ENCODE measurements around the gene PTPRK. TPM values are rescaled to one million over a fixed set of nuclear protein-coding genes. Genes with fewer than 3 reads are reported as not detected.

The PTPRK gene
- total RNA-seq, 4 donors from 2014 or later = 20.0 to 64.2 (median 36.6) TPM

DNA sequence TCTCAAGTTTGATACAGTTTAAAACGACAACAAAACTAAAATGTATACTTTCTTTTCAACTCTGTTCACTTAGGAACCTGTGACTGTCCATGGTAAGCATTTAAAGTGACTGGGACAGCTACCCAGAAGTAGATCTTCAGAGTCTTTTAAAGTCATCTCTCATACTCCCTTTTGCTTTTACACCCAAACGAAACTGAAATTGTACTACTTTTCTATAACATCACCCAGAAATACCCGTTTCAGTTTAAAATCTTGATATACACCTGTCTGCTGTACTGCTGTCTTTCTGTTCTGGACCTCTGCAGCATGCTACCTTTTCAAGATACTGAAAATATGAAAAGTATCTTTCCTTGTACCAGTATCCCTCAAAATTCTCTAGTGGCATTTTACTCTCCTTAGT, 449.2 kb downstream of the PTPRK start:
- H3K36me3 ChIP-seq = no peaks in the 10 kb centered on the region
- no peaks in the 10 kb centered on the region for H3K9me3 ChIP-seq
- H3K4me1 ChIP-seq = no peaks in the 10 kb centered on the region
- intact Hi-C loops (cut with DNase I; ENCODE audit: low total_unique reads) = no loop called here
- H3K27ac ChIP-seq = no peak overlapping the region
- H3K4me3 ChIP-seq = no peak overlapping the region
- TF ChIP-seq CTCF (IDR thresholded peaks at IDR 0.05) (no peak), POLR2A (IDR thresholded peaks at IDR 0.05) (no peak)
- no peak for DNase-seq
- H3K27me3 ChIP-seq = no peaks in the 10 kb centered on the region

- H3K4me3 ChIP-seq = no peak overlapping the region
- intact Hi-C loops (cut with DNase I; ENCODE audit: low total_unique reads) = no loop called here
These were observed 450.0 kb downstream of the PTPRK start for GRCh38 chr6:128070406-128070805.

GRCh38 chr6:128069188-128069587, 451.2 kb downstream of the PTPRK start:
- Histone ChIP-seq H3K27me3 (no peaks in the 10 kb centered on the region), H3K4me3 (no peak overlapping the region), H3K4me1 (no peaks in the 10 kb centered on the region), H3K27ac (no peak overlapping the region), H3K9me3 (no peaks in the 10 kb centered on the region), H3K36me3 (no peaks in the 10 kb centered on the region)
- TF ChIP-seq POLR2A (IDR thresholded peaks at IDR 0.05) (no peak), CTCF (IDR thresholded peaks at IDR 0.05) (no peak)
- intact Hi-C loops (cut with DNase I; ENCODE audit: low total_unique reads) = no loop called here
- DNase-seq = no peak

More at GRCh38 chr6:128070406-128070805, 450.0 kb downstream of the PTPRK start:
- DNase-seq = no peak
- TF ChIP-seq POLR2A (IDR thresholded peaks at IDR 0.05) = no peak
- TF ChIP-seq CTCF (IDR thresholded peaks at IDR 0.05) = no peak
- Histone ChIP-seq H3K27ac (no peak overlapping the region), H3K36me3 (no peaks in the 10 kb centered on the region), H3K4me1 (no peaks in the 10 kb centered on the region), H3K27me3 (no peaks in the 10 kb centered on the region), H3K9me3 (no peaks in the 10 kb centered on the region)

GRCh38 chr6:128068119-128068479, 452.3 kb downstream of the PTPRK start:
- intact Hi-C loops (cut with DNase I; ENCODE audit: low total_unique reads) = no loop called here
- Histone ChIP-seq H3K4me3 (no peak overlapping the region), H3K27ac (no peak overlapping the region), H3K27me3 (no peaks in the 10 kb centered on the region), H3K36me3 (no peaks in the 10 kb centered on the region), H3K9me3 (no peaks in the 10 kb centered on the region), H3K4me1 (no peaks in the 10 kb centered on the region)
- TF ChIP-seq CTCF (IDR thresholded peaks at IDR 0.05) = no peak
- no peak for TF ChIP-seq POLR2A (IDR thresholded peaks at IDR 0.05)
- DNase-seq = no peak

DNA sequence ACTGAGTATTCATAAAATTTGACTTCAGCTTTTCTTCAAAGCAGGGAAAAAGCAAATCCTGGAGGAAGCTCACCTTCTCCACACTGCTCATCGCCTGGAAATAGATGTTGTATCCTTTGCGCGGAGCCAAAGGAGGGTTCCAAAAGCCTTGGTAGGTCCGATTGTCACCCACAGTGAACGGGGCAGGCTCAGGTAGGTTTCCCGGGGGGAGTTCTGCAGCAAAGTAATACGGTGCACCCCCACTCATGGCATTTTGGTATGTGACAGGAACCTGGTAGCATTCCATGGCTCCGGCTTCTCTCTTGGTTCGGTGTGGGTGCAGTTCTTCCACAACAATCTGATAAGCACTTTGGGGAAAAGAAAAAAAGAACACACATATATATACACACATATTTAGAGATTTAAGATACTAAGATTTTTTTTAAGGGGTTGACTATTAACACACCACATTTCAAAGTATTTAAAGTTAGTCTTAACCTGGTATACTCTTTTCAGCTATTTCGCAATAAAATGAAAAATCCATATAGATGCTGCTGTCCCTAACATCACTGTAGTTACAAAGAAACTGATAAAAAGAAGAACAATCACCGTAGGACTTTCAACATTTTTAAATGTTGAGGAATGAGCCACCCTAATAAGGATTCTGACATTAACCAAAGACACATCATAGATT, 452.8 kb downstream of the PTPRK start:
- no peak overlapping the region for H3K27ac ChIP-seq
- H3K4me3 ChIP-seq = no peak overlapping the region
- H3K9me3 ChIP-seq = no peaks in the 10 kb centered on the region
- DNase-seq = no peak
- H3K27me3 ChIP-seq = no peaks in the 10 kb centered on the region
- H3K4me1 ChIP-seq = no peaks in the 10 kb centered on the region
- H3K36me3 ChIP-seq = no peaks in the 10 kb centered on the region
- no peak for TF ChIP-seq POLR2A (IDR thresholded peaks at IDR 0.05)
- intact Hi-C loops (cut with DNase I; ENCODE audit: low total_unique reads) = no loop called here

GRCh38 chr6:128065072-128065471, 455.3 kb downstream of the PTPRK start:
- Histone ChIP-seq H3K4me1 (no peaks in the 10 kb centered on the region), H3K4me3 (no peak overlapping the region), H3K9me3 (no peaks in the 10 kb centered on the region), H3K36me3 (no peaks in the 10 kb centered on the region), H3K27ac (no peak overlapping the region), H3K27me3 (no peaks in the 10 kb centered on the region)
- intact Hi-C loops (cut with DNase I; ENCODE audit: low total_unique reads) = no loop called here
- no peak for TF ChIP-seq CTCF (IDR thresholded peaks at IDR 0.05)
- TF ChIP-seq POLR2A (IDR thresholded peaks at IDR 0.05) = no peak
- no peak for DNase-seq
